Head of caudate nucleus (tissue), 42 donors: ENCODE measurements around the gene IGSF9.
A peak's percentile ranks its signal among the peaks of the same experiment; 100 is the strongest.

Experiments used
- DNase-seq, 42 donors: peaks; one replicate each; pipeline versions ENCODE4 v3.0.0 to v3.0.0-alpha.2; 2020 to 2021; ENCODE audit warnings: mixed read lengths in 7 of 42
- intact Hi-C: fragments of 100-400 bp; cut with DNase I; formaldehyde crosslinking; loops from one replicate; pipeline ENCODE4 v1.15.0; 2022

Gene IGSF9, protein sequence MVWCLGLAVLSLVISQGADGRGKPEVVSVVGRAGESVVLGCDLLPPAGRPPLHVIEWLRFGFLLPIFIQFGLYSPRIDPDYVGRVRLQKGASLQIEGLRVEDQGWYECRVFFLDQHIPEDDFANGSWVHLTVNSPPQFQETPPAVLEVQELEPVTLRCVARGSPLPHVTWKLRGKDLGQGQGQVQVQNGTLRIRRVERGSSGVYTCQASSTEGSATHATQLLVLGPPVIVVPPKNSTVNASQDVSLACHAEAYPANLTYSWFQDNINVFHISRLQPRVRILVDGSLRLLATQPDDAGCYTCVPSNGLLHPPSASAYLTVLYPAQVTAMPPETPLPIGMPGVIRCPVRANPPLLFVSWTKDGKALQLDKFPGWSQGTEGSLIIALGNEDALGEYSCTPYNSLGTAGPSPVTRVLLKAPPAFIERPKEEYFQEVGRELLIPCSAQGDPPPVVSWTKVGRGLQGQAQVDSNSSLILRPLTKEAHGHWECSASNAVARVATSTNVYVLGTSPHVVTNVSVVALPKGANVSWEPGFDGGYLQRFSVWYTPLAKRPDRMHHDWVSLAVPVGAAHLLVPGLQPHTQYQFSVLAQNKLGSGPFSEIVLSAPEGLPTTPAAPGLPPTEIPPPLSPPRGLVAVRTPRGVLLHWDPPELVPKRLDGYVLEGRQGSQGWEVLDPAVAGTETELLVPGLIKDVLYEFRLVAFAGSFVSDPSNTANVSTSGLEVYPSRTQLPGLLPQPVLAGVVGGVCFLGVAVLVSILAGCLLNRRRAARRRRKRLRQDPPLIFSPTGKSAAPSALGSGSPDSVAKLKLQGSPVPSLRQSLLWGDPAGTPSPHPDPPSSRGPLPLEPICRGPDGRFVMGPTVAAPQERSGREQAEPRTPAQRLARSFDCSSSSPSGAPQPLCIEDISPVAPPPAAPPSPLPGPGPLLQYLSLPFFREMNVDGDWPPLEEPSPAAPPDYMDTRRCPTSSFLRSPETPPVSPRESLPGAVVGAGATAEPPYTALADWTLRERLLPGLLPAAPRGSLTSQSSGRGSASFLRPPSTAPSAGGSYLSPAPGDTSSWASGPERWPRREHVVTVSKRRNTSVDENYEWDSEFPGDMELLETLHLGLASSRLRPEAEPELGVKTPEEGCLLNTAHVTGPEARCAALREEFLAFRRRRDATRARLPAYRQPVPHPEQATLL

GRCh38 chr1:159945483-159946241 lies at the start of gene IGSF9:
TSS of gene IGSF9 (minus strand) at chr1:159945613. CDS start at chr1:159943454, 2,159 bp downstream.
- intact Hi-C loops: no loop called here

GRCh38 chr1:159994896-159995295 lies 49.5 kb upstream of the IGSF9 start:
- no peak for DNase-seq
- intact Hi-C loops: no loop called here

More at GRCh38 chr1:159945483-159946241, at the start of gene IGSF9:
- DNase-seq: peak; percentile 57 to 94 (median 86)

GRCh38 chr1:159993911-159994310 lies 48.5 kb upstream of the IGSF9 start:
- DNase-seq: no peak
- intact Hi-C loops: no loop called here

DNA sequence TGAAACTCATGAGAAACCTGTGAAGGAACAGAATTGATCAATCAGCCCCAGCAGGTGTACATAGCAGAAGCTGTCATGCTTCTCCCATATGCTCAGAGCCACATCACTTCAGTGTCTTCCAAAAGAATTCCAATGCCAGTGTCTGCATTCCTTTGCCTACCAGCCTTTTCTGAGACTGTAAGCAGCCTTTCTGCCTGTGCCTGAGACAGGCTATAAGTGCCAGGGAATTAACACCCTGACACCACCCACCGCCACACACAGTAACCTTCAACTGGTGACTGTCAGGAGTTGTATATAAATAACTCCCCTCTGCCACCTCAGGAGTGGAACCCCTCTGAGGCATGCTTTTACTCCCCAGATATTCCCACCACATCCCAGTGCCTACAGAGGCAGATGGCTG lies 46.7 kb upstream of the IGSF9 start:
- DNase-seq: peak in 1 of 42 donors; percentile 21
- intact Hi-C loops: no loop called here

DNA sequence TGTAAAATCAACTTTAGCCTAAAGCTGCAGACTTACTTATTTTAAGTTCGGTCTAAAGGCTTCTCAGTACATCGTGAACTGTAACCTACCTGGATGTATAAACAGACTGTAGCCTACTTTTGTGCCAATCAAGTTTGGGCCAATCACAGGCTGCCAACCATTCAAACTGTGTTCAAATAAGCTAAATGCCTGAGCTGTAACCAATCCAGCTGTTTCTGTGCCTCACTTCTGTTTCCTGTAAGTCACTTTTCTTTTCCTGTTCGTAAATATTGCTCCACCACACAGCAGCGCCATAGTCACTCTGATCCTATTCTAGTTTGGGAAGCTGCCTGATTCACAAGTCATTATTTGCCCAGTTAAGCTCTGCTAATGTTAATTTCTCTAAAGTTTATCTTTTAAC lies 46.1 kb upstream of the IGSF9 start:
- DNase-seq: peak in 2 of 42 donors; percentile 1 to 37
- intact Hi-C loops: no loop called here

GRCh38 chr1:159990005-159990404 lies 44.6 kb upstream of the IGSF9 start:
- intact Hi-C loops: no loop called here
- DNase-seq: peak in 1 of 42 donors; percentile 28

DNA sequence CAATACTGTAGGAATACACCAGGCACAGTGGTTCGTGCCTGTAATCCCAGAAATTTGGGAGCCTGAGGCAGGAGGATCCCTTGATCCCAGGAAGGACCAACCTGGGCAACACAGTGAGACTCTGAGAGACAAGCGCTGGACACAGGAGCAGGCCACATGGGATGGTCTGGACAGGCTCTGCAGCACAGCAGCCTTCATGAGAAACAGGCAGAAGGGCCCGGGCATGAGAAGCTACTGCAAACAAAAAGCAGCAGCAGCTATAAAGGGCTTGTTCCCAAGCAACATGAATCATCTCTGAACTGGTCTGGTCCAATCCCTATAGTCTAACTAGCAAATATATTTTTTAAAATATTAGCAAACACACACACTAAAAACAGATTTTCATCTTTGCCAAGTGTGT lies 44.2 kb upstream of the IGSF9 start:
- intact Hi-C loops: no loop called here

DNA sequence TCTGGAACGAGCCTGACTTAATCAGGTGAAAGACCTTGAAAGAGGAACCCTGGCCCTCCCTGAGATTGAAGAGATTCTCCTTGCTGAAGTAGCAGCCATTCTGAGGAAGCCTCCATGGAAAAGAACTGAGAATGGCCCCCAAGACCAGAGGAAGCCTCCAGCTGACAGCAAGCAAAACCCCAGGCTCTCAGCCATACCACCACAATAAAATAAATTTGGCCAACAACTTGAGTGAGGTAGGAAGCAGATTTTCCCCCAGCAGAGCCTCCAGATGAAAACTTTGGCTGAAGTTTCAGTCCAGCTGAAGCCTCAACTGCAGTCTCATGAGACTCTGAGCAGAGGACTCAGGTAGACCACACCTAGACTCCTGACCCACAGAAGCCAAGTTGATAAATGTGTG lies 42.6 kb upstream of the IGSF9 start:
- intact Hi-C loops: no loop called here
- DNase-seq: no peak

More for the DNA sequence above, 44.2 kb upstream of the IGSF9 start:
- DNase-seq: peak in 1 of 42 donors; percentile 18

DNA sequence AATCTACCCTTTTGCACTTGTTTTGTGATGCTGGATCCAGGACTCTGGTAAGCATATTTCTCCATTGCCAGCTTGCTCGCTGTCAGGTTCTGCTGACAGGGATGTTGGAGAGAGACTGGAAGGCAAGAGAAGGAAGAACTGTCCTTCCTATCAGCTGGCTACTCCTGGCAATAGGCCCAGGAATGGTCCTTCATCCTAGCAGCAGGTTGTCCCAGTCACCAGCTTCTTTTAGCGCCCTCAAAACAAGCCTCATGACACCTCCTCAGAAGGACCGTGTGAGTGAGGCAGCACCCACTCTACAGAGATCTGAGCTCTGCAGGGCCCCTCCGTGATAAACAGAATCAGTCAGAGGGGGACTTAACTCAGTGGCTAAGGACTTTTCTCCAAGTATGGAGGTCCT lies 41.8 kb upstream of the IGSF9 start:
- DNase-seq: peak in 1 of 42 donors; percentile 17
- intact Hi-C loops: no loop called here

DNA sequence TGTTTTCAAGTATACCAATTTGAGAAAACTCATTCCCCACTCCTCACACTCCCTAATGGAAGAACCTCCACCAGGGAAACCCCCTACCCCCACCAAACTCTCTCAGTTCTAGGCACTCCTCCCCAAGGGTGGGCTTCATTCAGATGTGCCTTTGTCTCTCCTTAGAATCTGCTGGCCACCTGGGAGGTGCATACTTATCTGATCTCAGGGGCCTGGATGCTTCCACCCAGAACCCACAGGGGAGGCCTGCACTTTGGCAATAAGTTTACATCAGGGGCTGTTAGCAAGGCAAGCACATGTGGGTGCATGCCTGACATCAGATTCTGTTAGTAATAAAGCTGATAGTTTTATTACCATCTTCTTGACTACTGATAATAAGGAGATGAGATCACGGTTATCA lies 41.1 kb upstream of the IGSF9 start:
- intact Hi-C loops: no loop called here
- peak in 1 of 42 donors; percentile 13 for DNase-seq

- no peak for DNase-seq
- intact Hi-C loops: no loop called here
These were observed 40.7 kb upstream of the IGSF9 start for GRCh38 chr1:159986093-159986492.

- intact Hi-C loops: no loop called here
- peak in 1 of 42 donors; percentile 33 for DNase-seq
These were observed 40.1 kb upstream of the IGSF9 start for GRCh38 chr1:159985473-159985872.

DNA sequence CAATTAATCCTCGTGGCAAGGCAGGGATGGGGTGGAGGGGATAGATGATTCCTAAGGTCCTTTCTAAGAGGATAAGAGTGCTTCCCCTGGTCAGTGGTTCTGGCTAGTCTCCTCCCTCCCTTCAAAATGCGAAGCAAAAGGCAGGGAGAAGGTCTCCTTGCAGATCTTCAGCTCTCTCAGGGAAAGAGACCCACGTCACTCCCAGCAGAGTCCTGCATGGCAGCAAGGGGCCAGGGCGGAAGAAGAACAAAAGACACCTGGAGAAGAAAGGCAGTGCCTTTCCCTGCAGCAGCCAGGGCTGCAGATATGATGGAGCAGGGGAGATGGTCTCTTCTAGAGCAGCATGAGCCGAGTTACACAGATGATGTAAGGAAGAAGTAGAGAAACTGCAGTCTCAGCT lies 38.3 kb upstream of the IGSF9 start:
- intact Hi-C loops: no loop called here

DNA sequence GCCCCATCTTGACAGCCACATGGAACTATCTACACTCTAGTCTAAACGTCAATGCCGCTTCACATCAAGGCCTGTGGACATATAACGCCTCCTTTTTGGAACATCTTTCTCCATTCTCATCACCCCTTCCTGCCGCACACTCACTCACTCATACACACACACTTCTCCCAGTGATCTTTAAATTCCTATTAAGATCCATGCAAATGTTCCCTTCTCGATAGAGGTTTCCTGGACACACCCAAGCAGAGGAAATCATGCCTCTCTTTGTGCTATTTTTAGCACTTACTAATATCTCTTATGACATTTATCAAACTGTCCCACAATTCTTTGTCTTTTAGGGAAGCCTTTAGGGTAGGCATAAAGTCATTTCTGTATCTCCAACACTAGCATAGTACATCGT lies 36.9 kb upstream of the IGSF9 start:
- peak in 1 of 42 donors; percentile 30 for DNase-seq
- intact Hi-C loops: no loop called here

More for the DNA sequence above, 38.3 kb upstream of the IGSF9 start:
- DNase-seq: peak in 2 of 42 donors; percentile 1 to 33

DNA sequence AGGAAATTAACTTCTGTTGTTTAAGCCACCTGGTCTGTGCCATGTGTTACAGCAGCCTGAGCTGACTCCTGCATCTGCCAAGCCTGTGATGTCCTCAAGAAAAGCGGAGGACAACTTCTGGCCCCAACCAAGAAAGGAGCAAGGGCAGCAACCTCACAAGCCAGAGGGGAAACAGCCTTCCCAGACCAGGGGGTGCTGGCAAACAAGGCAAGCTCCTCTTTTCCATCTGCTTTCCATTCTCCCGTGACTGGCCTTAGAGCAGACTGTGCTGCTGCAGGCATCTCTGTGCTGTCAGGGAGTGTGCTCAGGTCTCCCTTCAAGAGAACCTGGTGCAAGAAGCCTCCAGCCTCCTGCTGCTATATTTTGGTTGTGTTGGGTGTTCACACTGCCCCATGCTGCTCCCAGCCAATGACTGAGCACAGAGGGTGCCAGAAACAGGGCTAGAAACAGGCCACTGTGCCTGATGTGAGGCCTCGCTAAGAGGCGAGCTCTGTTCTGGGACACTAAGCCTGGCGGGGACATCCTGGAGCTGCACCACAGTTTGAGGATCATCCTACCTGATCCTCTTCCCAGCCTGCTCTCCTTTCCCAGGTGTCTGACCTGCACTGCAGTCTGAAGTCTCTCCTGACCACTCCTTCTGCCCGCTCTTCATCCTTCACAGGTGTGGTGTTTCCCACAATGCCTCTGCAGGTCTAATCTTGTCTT lies 36.1 kb upstream of the IGSF9 start:
- intact Hi-C loops: no loop called here
- DNase-seq: peak in 2 of 42 donors; percentile 2 to 16

- intact Hi-C loops: no loop called here
- peak in 1 of 42 donors; percentile 13 for DNase-seq
These were observed 35.4 kb upstream of the IGSF9 start for GRCh38 chr1:159980786-159981185.

DNA sequence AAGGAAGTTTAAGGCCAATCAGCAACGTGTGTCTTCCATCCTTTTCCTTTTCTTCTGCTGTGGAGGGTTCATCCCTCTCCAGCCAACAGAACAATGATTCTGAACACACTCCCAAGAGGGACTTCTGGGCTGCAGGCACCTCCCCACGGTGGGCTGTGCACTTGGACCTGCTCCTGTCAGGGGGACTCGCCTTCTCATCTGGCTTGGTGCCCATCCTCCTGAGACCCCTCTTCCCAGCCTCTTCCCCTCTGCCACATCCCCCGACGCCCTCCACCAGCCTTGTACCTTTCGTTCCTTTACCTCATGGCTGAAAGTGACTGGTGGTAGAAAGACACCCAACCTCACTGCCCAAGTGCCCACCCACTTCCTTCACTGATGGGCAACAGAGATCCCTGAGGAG lies 34.7 kb upstream of the IGSF9 start:
- intact Hi-C loops: no loop called here

DNA sequence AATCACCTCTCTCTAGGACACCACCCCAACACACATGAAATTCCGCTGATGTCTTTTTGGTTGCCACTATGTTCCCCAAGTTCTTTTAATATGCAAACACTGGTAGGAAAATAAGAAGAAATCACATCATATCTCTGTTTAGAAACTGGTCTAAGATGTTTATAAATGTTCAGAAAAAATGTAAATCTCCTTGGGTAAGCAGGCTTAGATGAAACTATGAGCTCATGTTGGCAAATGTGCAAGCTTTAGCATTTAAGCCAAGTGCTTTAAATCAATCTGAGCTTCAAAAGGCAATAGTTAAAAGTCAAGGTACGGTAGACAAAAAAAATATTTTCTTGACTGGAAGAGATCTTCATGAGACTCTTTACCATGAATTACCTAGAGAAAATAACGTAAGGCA lies 33.8 kb upstream of the IGSF9 start:
- no peak for DNase-seq
- intact Hi-C loops: no loop called here

More for the DNA sequence above, 34.7 kb upstream of the IGSF9 start:
- peak in 1 of 42 donors; percentile 31 for DNase-seq
